HFFc6 (cell line): ENCODE measurements around the gene PACSIN3. TPM values are rescaled to one million over a fixed set of nuclear protein-coding genes. Genes with fewer than 3 reads are reported as not detected.
A peak's percentile ranks its signal among the peaks of the same experiment; 100 is the strongest.

Experiments used
- DNase-seq: peaks from one replicate; pipeline ENCODE4 v3.0.0-alpha.2; 2018
- H3K27ac Mint-ChIP-seq: 2 replicates; pipeline ENCODE4 v1.8.0; 2020; ENCODE audit warnings: mild to moderate bottlenecking, mixed read lengths
- H3K27me3 Mint-ChIP-seq: 2 replicates; pipeline ENCODE4 v1.8.0; 2021; ENCODE audit warnings: mild to moderate bottlenecking, moderate library complexity, mixed read lengths; ENCODE audit not compliant: insufficient read depth
- H3K36me3 Mint-ChIP-seq: 2 replicates; pipeline ENCODE4 v1.8.0; 2021; ENCODE audit warnings: low read depth, mixed read lengths
- H3K4me1 Mint-ChIP-seq: 2 replicates; pipeline ENCODE4 v1.8.0; 2020; ENCODE audit warnings: low read depth, mixed read lengths
- H3K4me3 Mint-ChIP-seq: 2 replicates; pipeline ENCODE4 v1.8.0; 2020; ENCODE audit warnings: mild to moderate bottlenecking, moderate library complexity, mixed read lengths
- H3K9me3 Mint-ChIP-seq: 2 replicates; pipeline ENCODE4 v1.8.0; 2020; ENCODE audit warnings: mild to moderate bottlenecking, mixed read lengths
- total RNA-seq, 6 experiments: library from RNA; stranded (reverse); fragmentation: NEBNext Ultra II Directional; extraction: Animal tissue kit (Norgen Biotek cat#: 25700); gene quantifications; 2 replicates in 1 of 6; 3 replicates in 5 of 6; pipeline ENCODE4 v1.2.3, GENCODE V29; 2021
- TF ChIP-seq, protein P1 (sequence below): fragments of 200-600 bp; sonication (generic); IDR thresholded peaks from 2 replicates; pipeline ENCODE4 v1.5.0; 2021; ENCODE audit warnings: antibody characterized with exemption, mild to moderate bottlenecking

PACSIN3 gene
- total RNA-seq, 6 experiments from 2014 or later: 10.3 to 30.9 (median 22.1) TPM

DNA sequence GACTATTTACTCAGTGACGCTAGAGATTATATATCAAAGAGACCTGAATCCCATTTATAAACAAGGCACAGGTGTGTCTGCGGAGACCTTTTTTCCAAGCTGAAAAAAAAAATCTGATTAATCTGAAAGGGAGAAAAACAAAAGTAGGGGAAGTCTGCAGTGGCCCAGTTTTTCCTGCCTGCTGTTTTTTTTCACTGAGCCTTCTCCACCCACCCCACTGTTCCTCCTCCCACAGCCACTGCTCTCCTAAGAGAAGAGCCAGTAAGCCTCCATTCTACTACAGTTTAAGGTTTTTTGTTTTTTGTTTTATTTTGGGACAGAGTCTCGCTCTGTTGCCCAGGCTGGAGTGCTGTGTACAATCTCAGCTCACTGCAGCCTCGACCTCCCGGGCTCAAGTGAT is 28.0 kb downstream of the PACSIN3 start:
- peaks cover 24% of the 10 kb centered on the region for H3K4me1 Mint-ChIP-seq
- no peak for DNase-seq
- TF ChIP-seq, protein P1, sequence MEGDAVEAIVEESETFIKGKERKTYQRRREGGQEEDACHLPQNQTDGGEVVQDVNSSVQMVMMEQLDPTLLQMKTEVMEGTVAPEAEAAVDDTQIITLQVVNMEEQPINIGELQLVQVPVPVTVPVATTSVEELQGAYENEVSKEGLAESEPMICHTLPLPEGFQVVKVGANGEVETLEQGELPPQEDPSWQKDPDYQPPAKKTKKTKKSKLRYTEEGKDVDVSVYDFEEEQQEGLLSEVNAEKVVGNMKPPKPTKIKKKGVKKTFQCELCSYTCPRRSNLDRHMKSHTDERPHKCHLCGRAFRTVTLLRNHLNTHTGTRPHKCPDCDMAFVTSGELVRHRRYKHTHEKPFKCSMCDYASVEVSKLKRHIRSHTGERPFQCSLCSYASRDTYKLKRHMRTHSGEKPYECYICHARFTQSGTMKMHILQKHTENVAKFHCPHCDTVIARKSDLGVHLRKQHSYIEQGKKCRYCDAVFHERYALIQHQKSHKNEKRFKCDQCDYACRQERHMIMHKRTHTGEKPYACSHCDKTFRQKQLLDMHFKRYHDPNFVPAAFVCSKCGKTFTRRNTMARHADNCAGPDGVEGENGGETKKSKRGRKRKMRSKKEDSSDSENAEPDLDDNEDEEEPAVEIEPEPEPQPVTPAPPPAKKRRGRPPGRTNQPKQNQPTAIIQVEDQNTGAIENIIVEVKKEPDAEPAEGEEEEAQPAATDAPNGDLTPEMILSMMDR: no peak
- H3K9me3 Mint-ChIP-seq: no peaks in the 10 kb centered on the region
- peak overlapping the region; percentile 20; the same call in 1 of the 2 replicates for H3K27ac Mint-ChIP-seq
- H3K4me3 Mint-ChIP-seq: no peak overlapping the region
- no peaks in the 10 kb centered on the region; the same call in 1 of the 2 replicates for H3K36me3 Mint-ChIP-seq
- H3K27me3 Mint-ChIP-seq: peaks cover 6% of the 10 kb centered on the region

GRCh38 chr11:47157805-47158204 is 28.4 kb downstream of the PACSIN3 start:
- Mint-ChIP-seq H3K4me3 (no peak overlapping the region), H3K36me3 (no peaks in the 10 kb centered on the region; the same call in 1 of the 2 replicates), H3K27ac (no peak overlapping the region), H3K4me1 (peaks cover 28% of the 10 kb centered on the region), H3K27me3 (peaks cover 6% of the 10 kb centered on the region), H3K9me3 (no peaks in the 10 kb centered on the region)
- TF ChIP-seq, protein P1: no peak
- no peak for DNase-seq

GRCh38 chr11:47156951-47157350 is 29.3 kb downstream of the PACSIN3 start:
- TF ChIP-seq, protein P1: no peak
- Mint-ChIP-seq H3K27me3 (peaks cover 3% of the 10 kb centered on the region), H3K4me1 (peaks cover 28% of the 10 kb centered on the region), H3K27ac (no peak overlapping the region), H3K4me3 (no peak overlapping the region), H3K9me3 (no peaks in the 10 kb centered on the region), H3K36me3 (no peaks in the 10 kb centered on the region; the same call in 1 of the 2 replicates)
- no peak for DNase-seq

- Mint-ChIP-seq H3K36me3 (no peaks in the 10 kb centered on the region; the same call in 1 of the 2 replicates), H3K27ac (no peak overlapping the region), H3K4me3 (no peak overlapping the region), H3K9me3 (no peaks in the 10 kb centered on the region), H3K4me1 (peaks cover 26% of the 10 kb centered on the region), H3K27me3 (peaks cover 1% of the 10 kb centered on the region; the same call in 1 of the 2 replicates)
- TF ChIP-seq, protein P1: no peak
- no peak for DNase-seq
Observed at GRCh38 chr11:47156333-47156732, 29.9 kb downstream of the PACSIN3 start.

DNA sequence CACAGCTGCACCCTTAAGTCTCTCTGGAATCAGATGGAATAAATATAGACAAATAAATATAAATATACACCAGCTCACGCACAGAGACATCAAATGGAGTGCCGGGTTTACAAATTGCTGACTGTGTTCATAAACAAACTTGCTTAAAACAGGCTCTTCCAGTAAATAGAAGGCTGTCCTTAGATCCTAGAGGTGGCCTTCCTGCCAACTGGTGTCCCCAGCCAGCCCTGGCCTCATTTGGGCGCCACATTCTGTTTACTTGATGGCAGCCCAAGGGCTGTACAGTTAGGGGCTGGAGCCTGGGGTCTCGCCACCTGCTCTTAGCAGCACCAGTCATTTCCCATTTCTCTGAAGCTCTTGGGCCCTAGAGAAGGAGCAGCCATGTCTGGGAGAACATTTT is 30.4 kb downstream of the PACSIN3 start:
- H3K36me3 Mint-ChIP-seq: no peaks in the 10 kb centered on the region; the same call in 1 of the 2 replicates
- H3K4me3 Mint-ChIP-seq: no peak overlapping the region
- H3K27me3 Mint-ChIP-seq: peaks cover 1% of the 10 kb centered on the region; the same call in 1 of the 2 replicates
- TF ChIP-seq, protein P1: no peak
- peaks cover 26% of the 10 kb centered on the region for H3K4me1 Mint-ChIP-seq
- no peak for DNase-seq
- H3K27ac Mint-ChIP-seq: no peak overlapping the region
- H3K9me3 Mint-ChIP-seq: no peaks in the 10 kb centered on the region
